Mucosa of descending colon (tissue), 3 donors: ENCODE data around the gene KLHL2. TPM values are rescaled to one million over a fixed set of nuclear protein-coding genes. Genes with fewer than 3 reads are reported as not detected.

Experiments
- ATAC-seq: fragments of 200-7000 bp; cut with Tn5 transposase; one replicate; pipeline ENCODE4 v1.9.1; 2020; ENCODE audit warnings: mild to moderate bottlenecking, moderate library complexity
- DNase-seq, 3 donors: peaks; one replicate each; pipeline ENCODE4 v3.0.0-alpha.2; 2020
- H3K36me3 ChIP-seq: fragments of 200-600 bp; one replicate; pipeline ENCODE4 v1.8.0; 2021; ENCODE audit warnings: low read depth, mild to moderate bottlenecking
- H3K4me1 ChIP-seq: fragments of 200-600 bp; one replicate; pipeline ENCODE4 v1.8.0; 2021; ENCODE audit warnings: low read depth, mild to moderate bottlenecking
- H3K4me3 ChIP-seq: fragments of 200-600 bp; one replicate; pipeline ENCODE4 v1.8.0; 2021; ENCODE audit warnings: mild to moderate bottlenecking
- H3K9me3 ChIP-seq: fragments of 200-600 bp; one replicate; pipeline ENCODE4 v1.8.0; 2021; ENCODE audit warnings: mild to moderate bottlenecking
- intact Hi-C, 2 donors: fragments of 100-400 bp; cut with DNase I in 1 of 2; cut with micrococcal nuclease in 1 of 2; formaldehyde crosslinking; loops; one replicate each; pipeline versions ENCODE4 v1.11.0 to v1.11.1; 2022; cut with DNase I, micrococcal nuclease
- total RNA-seq, 3 donors: library from RNA; stranded (reverse); fragmentation: NEBNext Ultra II Directional in 2 of 3; extraction: Animal tissue kit (Norgen Biotek cat#: 25700) in 2 of 3; gene quantifications; one replicate each; pipeline versions ENCODE4 v1.2.1 to v1.2.4, GENCODE V29; 2021 to 2023
- TF ChIP-seq, protein P1 (sequence below): fragments of 200-600 bp; IDR thresholded peaks from one replicate; pipeline ENCODE4 v1.8.0; 2022; ENCODE audit warnings: antibody characterized with exemption, mild to moderate bottlenecking
- donor health status: DM: no; HTN: no; CAD: no; lungs with moderate emphysema.
- donor health status: DM: no; HTN: no; CAD: no.
- donor health status: DM: no; HTN: yes; CAD: no.

KLHL2 gene
- total RNA-seq, 3 donors from 2014 or later = 12.9 to 19.1 (median 16.4) TPM

DNA sequence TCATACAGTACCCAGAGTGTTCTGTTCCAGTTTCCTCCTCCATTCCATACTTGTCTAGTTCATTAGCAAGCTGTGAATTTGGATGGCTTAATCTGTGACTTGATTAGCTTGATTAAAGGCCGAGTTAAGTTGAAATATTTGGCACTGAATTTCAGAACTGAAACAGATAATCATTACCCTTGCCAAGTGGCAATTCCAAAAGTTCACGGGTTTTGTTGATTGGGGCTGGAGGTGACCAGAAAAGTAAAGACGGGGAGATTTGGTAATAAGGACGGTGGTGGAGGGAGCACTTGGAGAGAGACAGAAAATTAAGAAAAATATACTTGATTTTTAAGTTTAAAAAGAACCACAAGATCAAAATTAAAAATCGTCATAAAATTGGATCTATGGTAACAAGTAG is 21.9 kb upstream of the KLHL2 start:
- ATAC-seq = no peak

DNA sequence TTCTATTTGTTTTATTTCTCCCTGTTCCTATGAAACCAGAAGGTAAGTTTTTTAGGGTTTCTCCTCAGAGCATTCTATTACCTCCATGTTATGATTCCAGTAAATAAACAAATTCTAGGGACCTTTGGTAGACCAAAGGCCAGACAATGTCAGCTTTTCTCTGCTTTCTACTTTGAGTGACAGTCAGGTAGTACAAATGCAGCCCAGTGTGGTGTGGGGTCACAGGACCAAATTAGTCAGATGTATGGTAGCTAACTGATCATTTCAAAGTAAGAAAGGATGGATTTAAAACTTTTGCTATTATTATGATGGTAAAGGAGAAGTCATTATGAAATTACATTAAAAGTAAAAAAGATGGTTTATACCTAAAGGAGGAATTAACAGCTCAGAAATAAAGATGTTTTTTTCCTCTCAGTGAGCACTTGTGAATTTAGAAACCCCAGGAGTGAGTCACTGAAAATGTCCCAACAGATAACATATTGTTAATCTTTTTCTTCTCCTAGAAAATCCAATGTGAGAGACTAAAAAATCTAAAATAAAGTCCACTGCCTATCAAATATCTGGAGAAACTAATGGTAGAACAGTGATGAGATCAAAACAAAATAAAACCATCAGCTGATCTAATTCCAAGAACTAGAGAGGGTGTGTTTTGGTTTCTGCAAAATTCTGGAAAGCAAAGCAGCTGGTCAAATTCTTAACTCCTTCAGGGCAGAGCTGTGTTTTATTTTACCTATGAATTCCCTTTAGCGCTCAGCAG is 16.6 kb upstream of the KLHL2 start:
- TF ChIP-seq, protein P1, sequence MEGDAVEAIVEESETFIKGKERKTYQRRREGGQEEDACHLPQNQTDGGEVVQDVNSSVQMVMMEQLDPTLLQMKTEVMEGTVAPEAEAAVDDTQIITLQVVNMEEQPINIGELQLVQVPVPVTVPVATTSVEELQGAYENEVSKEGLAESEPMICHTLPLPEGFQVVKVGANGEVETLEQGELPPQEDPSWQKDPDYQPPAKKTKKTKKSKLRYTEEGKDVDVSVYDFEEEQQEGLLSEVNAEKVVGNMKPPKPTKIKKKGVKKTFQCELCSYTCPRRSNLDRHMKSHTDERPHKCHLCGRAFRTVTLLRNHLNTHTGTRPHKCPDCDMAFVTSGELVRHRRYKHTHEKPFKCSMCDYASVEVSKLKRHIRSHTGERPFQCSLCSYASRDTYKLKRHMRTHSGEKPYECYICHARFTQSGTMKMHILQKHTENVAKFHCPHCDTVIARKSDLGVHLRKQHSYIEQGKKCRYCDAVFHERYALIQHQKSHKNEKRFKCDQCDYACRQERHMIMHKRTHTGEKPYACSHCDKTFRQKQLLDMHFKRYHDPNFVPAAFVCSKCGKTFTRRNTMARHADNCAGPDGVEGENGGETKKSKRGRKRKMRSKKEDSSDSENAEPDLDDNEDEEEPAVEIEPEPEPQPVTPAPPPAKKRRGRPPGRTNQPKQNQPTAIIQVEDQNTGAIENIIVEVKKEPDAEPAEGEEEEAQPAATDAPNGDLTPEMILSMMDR = no peak
- DNase-seq = no peak
- Histone ChIP-seq H3K4me3 (no peak overlapping the region), H3K9me3 (no peaks in the 10 kb centered on the region), H3K36me3 (no peaks in the 10 kb centered on the region), H3K4me1 (no peaks in the 10 kb centered on the region)
- intact Hi-C loops = no loop called here
- no peak for ATAC-seq

More for the DNA sequence above, 21.9 kb upstream of the KLHL2 start:
- no peaks in the 10 kb centered on the region for H3K4me1 ChIP-seq
- TF ChIP-seq, protein P1 = no peak
- no peak overlapping the region for H3K4me3 ChIP-seq
- H3K36me3 ChIP-seq = no peaks in the 10 kb centered on the region
- DNase-seq = no peak
- no peaks in the 10 kb centered on the region for H3K9me3 ChIP-seq
- intact Hi-C loops = no loop called here

DNA sequence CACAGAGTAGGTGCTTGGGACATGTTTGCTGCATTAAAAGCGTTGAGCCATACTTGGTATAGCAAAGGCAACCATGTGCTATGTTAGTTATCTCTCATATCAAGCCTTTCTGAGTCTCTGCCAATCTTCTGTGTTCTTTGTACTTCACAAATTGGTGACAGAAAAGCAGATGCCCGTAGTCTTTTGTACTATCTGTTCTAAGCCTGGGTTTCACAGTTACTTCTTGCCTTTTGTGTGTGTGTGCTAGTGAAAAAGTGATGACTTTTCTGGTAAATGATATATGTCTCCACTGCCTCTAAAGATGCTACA is 16.1 kb upstream of the KLHL2 start:
- no peak for ATAC-seq
- H3K9me3 ChIP-seq = no peaks in the 10 kb centered on the region
- intact Hi-C loops = no loop called here
- no peaks in the 10 kb centered on the region for H3K36me3 ChIP-seq
- no peaks in the 10 kb centered on the region for H3K4me1 ChIP-seq
- TF ChIP-seq, protein P1 = no peak
- no peak for DNase-seq
- no peak overlapping the region for H3K4me3 ChIP-seq

DNA sequence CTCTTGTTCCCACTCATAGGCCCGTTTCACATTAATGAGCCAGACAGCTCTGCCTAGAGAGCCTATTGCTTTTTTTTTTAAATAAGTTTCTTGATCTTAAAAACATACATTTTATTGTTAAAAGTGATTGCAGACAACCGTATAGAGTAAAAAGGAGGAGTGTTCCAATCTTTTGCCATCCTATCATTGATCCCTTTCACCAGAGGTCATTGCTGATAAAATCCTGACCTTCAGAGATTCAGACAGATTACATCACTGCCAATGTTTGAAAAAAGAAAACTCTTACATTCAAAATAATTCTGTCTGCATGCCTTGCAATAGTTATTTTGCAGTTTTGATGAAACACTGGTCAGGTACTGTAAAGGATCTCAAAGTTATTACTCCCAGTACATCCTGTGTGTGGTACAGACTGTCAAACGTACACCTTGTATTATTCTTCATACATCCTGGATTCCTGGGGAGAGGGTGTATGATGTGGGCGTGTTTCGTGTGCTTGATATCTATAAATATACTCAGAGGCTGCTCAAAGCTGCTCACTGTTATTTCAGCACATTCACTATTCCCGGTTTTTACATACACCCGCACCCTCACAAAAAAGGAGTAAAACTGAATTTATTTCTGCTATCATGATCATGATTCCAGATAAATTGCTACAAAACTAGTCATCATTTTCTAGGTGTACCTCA is 15.4 kb upstream of the KLHL2 start:
- DNase-seq = no peak

DNA sequence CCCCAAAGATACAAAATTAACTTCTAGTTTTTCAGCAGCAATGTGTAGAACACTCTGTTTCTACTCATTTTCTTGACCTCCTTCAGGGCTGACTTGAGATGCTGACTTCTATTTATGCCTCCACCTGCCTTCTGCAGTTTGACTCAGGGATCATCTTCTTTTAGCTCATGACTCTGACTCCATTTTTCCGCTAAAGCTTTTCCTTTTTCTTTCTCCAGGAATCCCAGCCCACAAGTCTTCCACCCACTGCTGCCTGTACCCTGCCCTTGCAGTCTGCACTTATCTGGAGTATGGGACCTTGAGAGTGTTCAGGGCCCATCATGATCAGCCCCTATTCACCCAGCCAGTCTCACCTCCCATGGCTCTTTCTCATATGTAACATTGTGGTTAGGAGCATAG is 14.9 kb upstream of the KLHL2 start:
- DNase-seq = no peak

More for the DNA sequence above, 15.4 kb upstream of the KLHL2 start:
- no peak for ATAC-seq
- intact Hi-C loops = no loop called here
- Histone ChIP-seq H3K4me1 (no peaks in the 10 kb centered on the region), H3K36me3 (no peaks in the 10 kb centered on the region), H3K9me3 (no peaks in the 10 kb centered on the region), H3K4me3 (no peak overlapping the region)
- TF ChIP-seq, protein P1 = no peak

More for the DNA sequence above, 14.9 kb upstream of the KLHL2 start:
- Histone ChIP-seq H3K36me3 (no peaks in the 10 kb centered on the region), H3K4me3 (no peak overlapping the region), H3K4me1 (no peaks in the 10 kb centered on the region), H3K9me3 (no peaks in the 10 kb centered on the region)
- ATAC-seq = no peak
- intact Hi-C loops = no loop called here
- TF ChIP-seq, protein P1 = no peak
